Osteocyte (in vitro differentiated cells): Measurements from ENCODE around the gene OTOGL. TPM values are rescaled to one million over a fixed set of nuclear protein-coding genes. Genes with fewer than 3 reads are reported as not detected.
A peak's percentile ranks its signal among the peaks of the same experiment; 100 is the strongest.
"Not testable (repeated sequence)": the region's sequence is repeated elsewhere in the genome, so short reads cannot be mapped to it uniquely, and the experiment has no call there.

ENCODE experiments used
- DNase-seq: peaks from one replicate; pipeline ENCODE4 v3.0.0; 2021; ENCODE audit warnings: mixed read lengths; ENCODE audit not compliant: unreplicated experiment; ENCODE audit errors: extremely low spot score
- H3K27ac Mint-ChIP-seq: one replicate; pipeline ENCODE4 v1.8.0; 2021; ENCODE audit warnings: mild to moderate bottlenecking, mixed read lengths; ENCODE audit not compliant: unreplicated experiment
- H3K27me3 Mint-ChIP-seq: one replicate; pipeline ENCODE4 v1.8.0; 2021; ENCODE audit warnings: mixed read lengths; ENCODE audit not compliant: unreplicated experiment
- H3K36me3 Mint-ChIP-seq: one replicate; pipeline ENCODE4 v1.8.0; 2021; ENCODE audit warnings: mixed read lengths; ENCODE audit not compliant: unreplicated experiment
- H3K4me1 Mint-ChIP-seq: one replicate; pipeline ENCODE4 v1.8.0; 2021; ENCODE audit warnings: mixed read lengths; ENCODE audit not compliant: unreplicated experiment
- H3K4me3 Mint-ChIP-seq: one replicate; pipeline ENCODE4 v1.8.0; 2021; ENCODE audit warnings: mild to moderate bottlenecking, moderate library complexity, mixed read lengths; ENCODE audit not compliant: unreplicated experiment
- H3K9me3 Mint-ChIP-seq: one replicate; pipeline ENCODE4 v1.8.0; 2021; ENCODE audit warnings: mixed read lengths; ENCODE audit not compliant: unreplicated experiment
- CTCF ChIP-seq: fragments of 200-600 bp; sonication (generic); IDR thresholded peaks from 2 replicates; pipeline ENCODE4 v1.5.0; 2021; ENCODE audit warnings: antibody characterized with exemption, mild to moderate bottlenecking, moderate library complexity
- total RNA-seq: library from RNA; stranded (reverse); gene quantifications from 2 replicates; pipeline ENCODE4 v1.2.1, GENCODE V29; 2021

The OTOGL gene
- total RNA-seq, 1 donor from 2014 or later, result 0.19 TPM

- Mint-ChIP-seq H3K4me1 (peaks cover 23% of the 10 kb centered on the region), H3K9me3 (peaks cover 9% of the 10 kb centered on the region), H3K36me3 (no peaks in the 10 kb centered on the region), H3K27me3 (no peaks in the 10 kb centered on the region), H3K4me3 (no peak overlapping the region), H3K27ac (no peak overlapping the region)
- no peak for TF ChIP-seq CTCF
- no peak for DNase-seq
These were observed 122.9 kb downstream of the OTOGL start for GRCh38 chr12:80222261-80222660.

GRCh38 chr12:80226576-80226975 is 127.2 kb downstream of the OTOGL start:
- no peak overlapping the region for H3K4me3 Mint-ChIP-seq
- DNase-seq, result no peak
- H3K36me3 Mint-ChIP-seq, result no peaks in the 10 kb centered on the region
- no peak for TF ChIP-seq CTCF
- H3K4me1 Mint-ChIP-seq, result peaks cover 29% of the 10 kb centered on the region
- H3K27me3 Mint-ChIP-seq, result no peaks in the 10 kb centered on the region
- no peak overlapping the region for H3K27ac Mint-ChIP-seq
- H3K9me3 Mint-ChIP-seq, result peaks cover 9% of the 10 kb centered on the region

GRCh38 chr12:80227904-80228303 is 128.6 kb downstream of the OTOGL start:
- not testable (repeated sequence) for H3K27me3 Mint-ChIP-seq, H3K27ac Mint-ChIP-seq, H3K36me3 Mint-ChIP-seq, H3K4me3 Mint-ChIP-seq, H3K9me3 Mint-ChIP-seq, DNase-seq
- H3K4me1 Mint-ChIP-seq, result peaks cover 18% of the 10 kb centered on the region

- H3K27me3 Mint-ChIP-seq, result no peaks in the 10 kb centered on the region
- no peak for TF ChIP-seq CTCF
- no peaks in the 10 kb centered on the region for H3K36me3 Mint-ChIP-seq
- peak overlapping the region; percentile 20 for H3K27ac Mint-ChIP-seq
- no peak overlapping the region for H3K4me3 Mint-ChIP-seq
- peaks cover 23% of the 10 kb centered on the region for H3K4me1 Mint-ChIP-seq
- no peak for DNase-seq
- H3K9me3 Mint-ChIP-seq, result no peaks in the 10 kb centered on the region
These were observed 130.7 kb downstream of the OTOGL start for GRCh38 chr12:80230068-80230467.

GRCh38 chr12:80232837-80233236 is 133.5 kb downstream of the OTOGL start:
- Mint-ChIP-seq H3K4me1 (peaks cover 26% of the 10 kb centered on the region), H3K27me3 (no peaks in the 10 kb centered on the region), H3K36me3 (no peaks in the 10 kb centered on the region), H3K4me3 (no peak overlapping the region), H3K27ac (no peak overlapping the region), H3K9me3 (no peaks in the 10 kb centered on the region)
- TF ChIP-seq CTCF, result no peak
- DNase-seq, result no peak

- Mint-ChIP-seq H3K27ac (no peak overlapping the region), H3K4me3 (no peak overlapping the region), H3K4me1 (peaks cover 26% of the 10 kb centered on the region), H3K36me3 (no peaks in the 10 kb centered on the region), H3K27me3 (no peaks in the 10 kb centered on the region), H3K9me3 (no peaks in the 10 kb centered on the region)
- no peak for DNase-seq
- no peak for TF ChIP-seq CTCF
These were observed 134.6 kb downstream of the OTOGL start for GRCh38 chr12:80233926-80234325.
